NCI-H345 treated with DMSO at 0.1 percent for 48 hours (cell line): ENCODE results near the gene TRIP6.
"Not testable (repeated sequence)": the region's sequence is repeated elsewhere in the genome, so short reads cannot be mapped to it uniquely, and the experiment has no call there.

Experiments
- DNase-seq: peaks from one replicate; lab custom pipeline; 2025; ENCODE audit not compliant: unreplicated experiment; lab: John Stamatoyannopoulos, UW

TRIP6 gene

GRCh38 chr7:100910443-100910842 lies 43.3 kb downstream of the TRIP6 start:
- not testable (repeated sequence) for DNase-seq

DNA sequence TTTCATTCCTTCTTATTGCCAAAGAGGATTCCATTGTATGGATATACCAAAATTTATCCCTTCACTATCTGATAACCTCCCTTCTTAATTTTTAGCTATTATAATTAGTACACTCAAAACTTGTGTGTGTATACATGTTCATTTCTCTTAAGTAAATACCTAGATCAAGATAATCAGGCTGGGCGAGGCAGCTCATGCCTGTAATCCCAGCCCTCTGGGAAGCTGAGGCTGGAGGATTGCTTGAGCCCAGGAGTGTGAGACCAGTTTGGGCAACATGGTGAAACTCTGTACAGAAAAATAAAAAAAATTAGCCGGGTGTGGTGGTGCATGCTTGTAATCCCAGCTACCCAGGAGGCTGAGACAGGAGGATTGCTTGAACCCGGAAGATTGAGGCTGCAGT lies 44.3 kb downstream of the TRIP6 start:
- DNase-seq = no peak

DNA sequence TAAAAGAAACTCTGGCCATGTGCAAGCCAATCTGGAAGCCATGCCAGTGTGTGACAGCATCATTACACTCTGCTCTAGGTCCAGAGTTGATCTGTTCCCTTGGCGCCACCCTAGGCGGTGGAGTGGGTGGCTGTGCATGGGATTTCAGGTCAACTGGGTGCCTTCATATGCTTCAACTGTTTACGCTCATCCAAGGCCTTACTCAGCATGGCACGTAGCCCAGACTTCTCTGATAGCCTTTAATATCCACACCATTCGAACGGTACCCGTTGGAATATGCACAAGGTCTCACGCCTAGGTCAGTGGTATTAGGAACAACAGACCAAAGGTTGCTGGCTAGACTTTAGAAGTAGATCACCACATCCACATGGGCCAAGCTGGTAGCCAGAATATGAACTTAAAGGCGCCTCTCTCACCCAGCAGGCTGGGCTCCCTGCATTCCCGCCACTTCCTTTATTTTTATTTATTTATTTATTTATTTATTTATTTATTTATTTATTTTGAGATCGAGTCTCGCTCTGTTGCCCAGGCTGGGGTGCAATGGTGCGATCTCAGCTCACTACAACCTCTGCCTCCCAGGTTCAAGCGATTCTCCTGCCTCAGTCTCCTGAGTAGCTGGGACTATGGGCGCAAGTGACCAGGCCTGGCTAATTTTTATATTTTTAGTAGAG lies 47.2 kb downstream of the TRIP6 start:
- no peak for DNase-seq

DNA sequence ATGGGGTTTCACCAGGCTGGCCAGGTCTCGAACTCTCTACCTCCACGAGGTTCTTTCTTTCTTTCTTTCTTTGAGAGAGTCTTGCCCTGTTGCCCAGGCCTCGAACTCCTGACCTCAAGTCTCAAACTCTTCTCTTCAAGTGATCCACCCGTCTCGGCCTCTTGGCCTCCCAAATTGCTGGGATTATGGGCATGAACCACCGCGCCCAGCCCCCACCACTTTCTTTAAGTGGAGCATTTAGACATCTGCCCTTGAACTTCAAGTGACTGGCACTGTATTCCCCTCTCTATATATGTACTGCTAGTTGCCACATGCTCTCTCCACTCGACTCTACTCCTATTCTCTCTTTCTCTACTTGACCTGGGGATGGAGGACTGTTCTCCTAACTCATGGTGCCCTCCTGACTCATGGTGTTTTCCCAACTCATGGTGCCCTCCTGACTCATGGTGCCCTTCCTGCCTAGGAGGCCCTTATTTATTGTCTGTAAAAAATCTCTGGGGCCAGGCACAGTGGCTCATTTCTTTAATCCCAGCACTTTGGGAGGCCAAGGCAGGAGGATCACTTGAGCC lies 47.8 kb downstream of the TRIP6 start:
- DNase-seq = no peak

DNA sequence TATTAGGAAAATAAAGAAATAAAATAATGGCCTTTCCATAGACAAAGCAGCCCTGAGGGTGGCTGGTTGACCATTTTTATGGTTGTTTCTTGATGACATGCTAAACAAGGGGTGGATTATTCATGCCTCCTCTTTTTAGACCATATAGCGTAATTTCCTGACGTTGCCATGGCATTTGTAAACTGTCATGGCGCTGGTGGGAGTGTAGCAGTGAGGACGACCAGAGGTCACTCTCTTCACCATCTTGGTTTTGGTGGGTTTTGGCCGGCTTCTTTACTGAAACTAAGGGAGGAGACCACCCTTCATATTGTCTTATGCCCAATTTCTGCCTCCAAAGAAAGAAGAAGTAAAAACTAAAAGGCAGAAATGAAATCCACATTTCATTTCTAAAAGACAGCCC lies 52.1 kb downstream of the TRIP6 start:
- not testable (repeated sequence) for DNase-seq

DNA sequence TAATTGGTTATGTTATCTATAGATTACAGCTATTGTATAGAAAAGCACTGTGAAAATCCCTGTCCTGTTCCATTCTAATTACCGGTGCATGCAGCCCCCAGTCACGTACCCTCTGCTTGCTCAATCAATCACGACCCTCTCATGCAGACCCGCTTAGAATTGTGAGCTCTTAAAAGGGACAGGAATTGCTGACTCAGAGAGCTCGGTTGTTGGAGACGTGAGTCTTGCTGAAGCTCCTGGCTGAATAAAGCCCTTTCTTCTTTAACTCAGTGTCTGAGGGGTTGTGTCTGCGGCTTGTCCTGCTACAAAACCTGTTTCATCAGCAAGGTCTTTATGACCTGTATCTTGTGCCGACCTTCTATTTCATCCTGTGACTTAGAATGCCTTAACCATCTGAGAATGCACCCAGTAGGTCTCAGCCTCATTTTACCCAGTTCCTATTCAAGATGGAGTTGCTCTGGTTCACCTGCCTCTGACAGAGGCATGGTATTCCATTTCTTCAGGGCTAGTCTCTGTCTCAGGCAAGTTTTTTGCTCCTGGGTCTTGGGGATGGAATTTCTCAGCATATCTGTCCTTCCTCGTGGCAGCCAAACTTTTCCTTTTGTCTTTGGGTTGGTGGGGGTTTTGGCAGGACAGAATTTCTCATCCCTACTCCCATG lies 52.7 kb downstream of the TRIP6 start:
- not testable (repeated sequence) for DNase-seq

GRCh38 chr7:100921039-100921438 lies 53.9 kb downstream of the TRIP6 start:
- no peak for DNase-seq
